ENCODE measurements around the gene EZR. TPM values are rescaled to one million over a fixed set of nuclear protein-coding genes. Genes with fewer than 3 reads are reported as not detected.

EZR gene
- total and polyA plus RNA-seq, 2 donors (not counting 1 experiment from before 2014, with no cell fraction given) = 227 to 945 TPM

DNA sequence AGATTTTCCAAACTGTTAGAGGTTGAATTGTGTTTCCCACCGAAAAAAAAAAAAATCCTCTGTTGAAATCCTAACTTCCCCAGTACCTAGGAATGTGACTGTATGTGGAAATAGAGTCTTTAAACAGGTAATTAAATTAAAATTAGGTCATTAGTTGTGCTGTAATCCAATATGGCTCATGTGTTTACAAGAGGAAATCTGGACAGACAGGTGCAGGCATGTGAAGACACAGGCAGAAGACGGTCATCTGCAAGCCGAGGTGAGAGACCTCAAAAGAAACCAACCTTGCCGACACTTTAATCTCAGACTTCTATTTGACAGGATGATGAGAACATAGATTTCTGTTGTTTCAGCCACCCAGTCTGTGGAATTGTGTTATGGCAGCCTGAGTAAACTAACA is 28.6 kb upstream of the EZR start:
- no peaks in the 10 kb centered on the region for H3K27me3 Mint-ChIP-seq
- peaks cover under 1% of the 10 kb centered on the region for H3K79me2 ChIP-seq (ENCODE audit: control insufficient read depth, insufficient read depth, low read length)
- TF ChIP-seq, protein P1, sequence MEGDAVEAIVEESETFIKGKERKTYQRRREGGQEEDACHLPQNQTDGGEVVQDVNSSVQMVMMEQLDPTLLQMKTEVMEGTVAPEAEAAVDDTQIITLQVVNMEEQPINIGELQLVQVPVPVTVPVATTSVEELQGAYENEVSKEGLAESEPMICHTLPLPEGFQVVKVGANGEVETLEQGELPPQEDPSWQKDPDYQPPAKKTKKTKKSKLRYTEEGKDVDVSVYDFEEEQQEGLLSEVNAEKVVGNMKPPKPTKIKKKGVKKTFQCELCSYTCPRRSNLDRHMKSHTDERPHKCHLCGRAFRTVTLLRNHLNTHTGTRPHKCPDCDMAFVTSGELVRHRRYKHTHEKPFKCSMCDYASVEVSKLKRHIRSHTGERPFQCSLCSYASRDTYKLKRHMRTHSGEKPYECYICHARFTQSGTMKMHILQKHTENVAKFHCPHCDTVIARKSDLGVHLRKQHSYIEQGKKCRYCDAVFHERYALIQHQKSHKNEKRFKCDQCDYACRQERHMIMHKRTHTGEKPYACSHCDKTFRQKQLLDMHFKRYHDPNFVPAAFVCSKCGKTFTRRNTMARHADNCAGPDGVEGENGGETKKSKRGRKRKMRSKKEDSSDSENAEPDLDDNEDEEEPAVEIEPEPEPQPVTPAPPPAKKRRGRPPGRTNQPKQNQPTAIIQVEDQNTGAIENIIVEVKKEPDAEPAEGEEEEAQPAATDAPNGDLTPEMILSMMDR (IDR thresholded peaks at IDR 0.05) = no peak
- TF ChIP-seq EZH2 (IDR thresholded peaks at IDR 0.05; ENCODE audit: borderline replicate concordance, insufficient read depth, low read depth, low read length, poor library complexity, severe bottlenecking) = no peak
- DNase-seq (no peak), ATAC-seq (ENCODE audit: low read depth) (no peak)
- no peak overlapping the region for H3K27ac ChIP-seq (ENCODE audit: low read length in 2 of 2)
- H3K9me3 Mint-ChIP-seq (ENCODE audit: insufficient read depth) = no peaks in the 10 kb centered on the region
- H3K27ac Mint-ChIP-seq = peak overlapping the region; percentile 26
- H3K4me2 ChIP-seq (replicated peaks; ENCODE audit: low read depth, low read length, poor library complexity, severe bottlenecking) = no peak overlapping the region
- ChIA-PET CTCF (no interaction called here), POLR2A (interaction anchor here (0.7 to 0.9 kb wide), 2 partner anchors 15 to 24 kb away, joined by 3 read pairs; no protein-coding TSS in a partner anchor)
- no peaks in the 10 kb centered on the region for H3K27me3 ChIP-seq (replicated peaks in 1 of 4; ENCODE audit: control extremely low read depth in 1 of 4, control insufficient read depth in 3 of 4, insufficient read depth in 4 of 4, low read length in 3 of 4)
- H3K9me3 ChIP-seq (ENCODE audit: control extremely low read depth in 1 of 3, control insufficient read depth in 2 of 3, insufficient read depth in 1 of 3, low read length in 2 of 3) = no peaks in the 10 kb centered on the region
- H3K9ac ChIP-seq (ENCODE audit: low read length) = no peak overlapping the region
- H3K4me3 ChIP-seq (ENCODE audit: control extremely low read depth in 1 of 5, extremely low read depth in 1 of 5, insufficient read depth in 1 of 5, low read depth in 2 of 5, low read length in 4 of 5) = no peak overlapping the region
- peaks cover 46 to 49% of the 10 kb centered on the region in 2 donors for H3K4me1 ChIP-seq (ENCODE audit: control insufficient read depth in 2 of 2, insufficient read depth in 2 of 2, low read length in 2 of 2)
- intact Hi-C loops (cut with micrococcal nuclease) = no loop called here
- 100% methylated on average over 1 of the region's 4 CpGs for WGBS (ENCODE audit: insufficient coverage)
- H3K36me3 ChIP-seq (replicated peaks in 1 of 2; ENCODE audit: control extremely low read depth in 1 of 2, control insufficient read depth in 1 of 2, extremely low read depth in 1 of 2, insufficient read depth in 2 of 2, low read length in 1 of 2) = no peaks in the 10 kb centered on the region
- H3K4me1 Mint-ChIP-seq = peaks cover 53% of the 10 kb centered on the region
- no peak overlapping the region for H2AFZ ChIP-seq (ENCODE audit: insufficient read depth, low read depth, low read length, poor library complexity, severe bottlenecking)
- H4K20me1 ChIP-seq (ENCODE audit: control insufficient read depth, insufficient read depth, low read length, poor library complexity, severe bottlenecking) = no peaks in the 10 kb centered on the region
- no peak overlapping the region for H3K4me3 Mint-ChIP-seq

DNA sequence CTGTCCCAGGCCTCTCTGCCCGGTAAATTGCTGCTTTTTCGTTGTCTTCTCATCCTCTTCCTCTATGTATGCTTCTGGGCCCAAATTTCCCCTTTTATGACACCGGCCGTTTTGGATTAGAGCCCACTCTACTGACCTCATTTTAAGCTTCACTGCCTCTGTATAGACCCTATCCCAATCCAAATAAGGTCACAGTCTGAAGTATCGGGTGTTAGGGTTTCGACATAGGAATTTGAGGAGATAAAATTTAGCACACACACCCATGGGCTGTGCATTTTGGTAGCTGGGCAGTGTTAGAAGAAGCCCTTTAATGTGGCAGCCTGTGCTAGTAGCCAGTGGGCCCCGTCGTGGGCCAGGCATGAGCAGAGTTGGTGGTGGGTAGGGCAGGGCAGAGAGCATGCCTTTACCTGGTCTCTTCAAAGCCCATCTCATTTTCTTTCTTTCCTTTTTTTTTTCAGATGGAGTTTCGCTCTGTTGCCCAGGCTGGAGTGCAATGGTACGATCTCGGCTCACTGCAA is 27.9 kb upstream of the EZR start:
- ChIA-PET POLR2A (interaction anchor here (0.7 to 0.9 kb wide), 3 partner anchors 14 to 27 kb away, joined by 3 read pairs; no protein-coding TSS in a partner anchor), CTCF (interaction anchor here (1.5 kb wide), 1 partner anchor 20 kb away, joined by 4 read pairs; no protein-coding TSS in a partner anchor)
- no peak overlapping the region for H3K4me2 ChIP-seq (replicated peaks; ENCODE audit: low read depth, low read length, poor library complexity, severe bottlenecking)
- no peak for ATAC-seq (ENCODE audit: low read depth)
- H3K9me3 ChIP-seq (ENCODE audit: control extremely low read depth in 1 of 3, control insufficient read depth in 2 of 3, insufficient read depth in 1 of 3, low read length in 2 of 3) = no peaks in the 10 kb centered on the region
- Mint-ChIP-seq H3K9me3 (ENCODE audit: insufficient read depth) (no peaks in the 10 kb centered on the region), H3K27me3 (no peaks in the 10 kb centered on the region), H3K4me3 (no peak overlapping the region), H3K4me1 (peaks cover 55% of the 10 kb centered on the region), H3K27ac (peak overlapping the region; percentile 32)
- H3K4me3 ChIP-seq (ENCODE audit: control extremely low read depth in 1 of 5, extremely low read depth in 1 of 5, insufficient read depth in 1 of 5, low read depth in 2 of 5, low read length in 4 of 5) = no peak overlapping the region
- H3K79me2 ChIP-seq (ENCODE audit: control insufficient read depth, insufficient read depth, low read length) = no peaks in the 10 kb centered on the region
- no peak for DNase-seq
- intact Hi-C loops (cut with micrococcal nuclease) = no loop called here
- no peaks in the 10 kb centered on the region for H3K36me3 ChIP-seq (replicated peaks in 1 of 2; ENCODE audit: control extremely low read depth in 1 of 2, control insufficient read depth in 1 of 2, extremely low read depth in 1 of 2, insufficient read depth in 2 of 2, low read length in 1 of 2)
- no peaks in the 10 kb centered on the region for H4K20me1 ChIP-seq (ENCODE audit: control insufficient read depth, insufficient read depth, low read length, poor library complexity, severe bottlenecking)
- no peak for TF ChIP-seq EZH2 (IDR thresholded peaks at IDR 0.05; ENCODE audit: borderline replicate concordance, insufficient read depth, low read depth, low read length, poor library complexity, severe bottlenecking)
- TF ChIP-seq, protein P1 (IDR thresholded peaks at IDR 0.05) = no peak
- WGBS (ENCODE audit: insufficient coverage) = 91% methylated on average over 5 of the region's 11 CpGs
- no peak overlapping the region for H2AFZ ChIP-seq (ENCODE audit: insufficient read depth, low read depth, low read length, poor library complexity, severe bottlenecking)
- H3K4me1 ChIP-seq (ENCODE audit: control insufficient read depth in 2 of 2, insufficient read depth in 2 of 2, low read length in 2 of 2) = peaks cover 41 to 44% of the 10 kb centered on the region in 2 donors
- no peak overlapping the region for H3K27ac ChIP-seq (ENCODE audit: low read length in 2 of 2)
- no peaks in the 10 kb centered on the region for H3K27me3 ChIP-seq (replicated peaks in 1 of 4; ENCODE audit: control extremely low read depth in 1 of 4, control insufficient read depth in 3 of 4, insufficient read depth in 4 of 4, low read length in 3 of 4)
- no peak overlapping the region for H3K9ac ChIP-seq (ENCODE audit: low read length)
